GM13977 (cell line): Measurements from ENCODE around the gene GPR52.

ENCODE experiments used
- DNase-seq: peaks from one replicate; pipeline ENCODE4 v3.0.0; 2012; ENCODE audit warnings: low spot score
- in situ Hi-C: fragments of 300-500 bp; cut with MboI; formaldehyde crosslinking; loops from one replicate; pipeline ENCODE4 v1.12.0; 2022; ENCODE audit warnings: low sequenced_read_pairs, low pct_unique_long_range_greater_than_20kb, mixed read lengths, inconsistent platforms; ENCODE audit not compliant: unreplicated experiment
- TF ChIP-seq, protein P1 (sequence below): IDR thresholded peaks from 2 replicates; pipeline ENCODE4 v1.5.1; 2012; ENCODE audit warnings: mild to moderate bottlenecking, control low read depth; ENCODE audit not compliant: insufficient read depth; ENCODE audit errors: extremely low read depth, missing control alignments

Gene GPR52, protein sequence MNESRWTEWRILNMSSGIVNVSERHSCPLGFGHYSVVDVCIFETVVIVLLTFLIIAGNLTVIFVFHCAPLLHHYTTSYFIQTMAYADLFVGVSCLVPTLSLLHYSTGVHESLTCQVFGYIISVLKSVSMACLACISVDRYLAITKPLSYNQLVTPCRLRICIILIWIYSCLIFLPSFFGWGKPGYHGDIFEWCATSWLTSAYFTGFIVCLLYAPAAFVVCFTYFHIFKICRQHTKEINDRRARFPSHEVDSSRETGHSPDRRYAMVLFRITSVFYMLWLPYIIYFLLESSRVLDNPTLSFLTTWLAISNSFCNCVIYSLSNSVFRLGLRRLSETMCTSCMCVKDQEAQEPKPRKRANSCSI

DNA sequence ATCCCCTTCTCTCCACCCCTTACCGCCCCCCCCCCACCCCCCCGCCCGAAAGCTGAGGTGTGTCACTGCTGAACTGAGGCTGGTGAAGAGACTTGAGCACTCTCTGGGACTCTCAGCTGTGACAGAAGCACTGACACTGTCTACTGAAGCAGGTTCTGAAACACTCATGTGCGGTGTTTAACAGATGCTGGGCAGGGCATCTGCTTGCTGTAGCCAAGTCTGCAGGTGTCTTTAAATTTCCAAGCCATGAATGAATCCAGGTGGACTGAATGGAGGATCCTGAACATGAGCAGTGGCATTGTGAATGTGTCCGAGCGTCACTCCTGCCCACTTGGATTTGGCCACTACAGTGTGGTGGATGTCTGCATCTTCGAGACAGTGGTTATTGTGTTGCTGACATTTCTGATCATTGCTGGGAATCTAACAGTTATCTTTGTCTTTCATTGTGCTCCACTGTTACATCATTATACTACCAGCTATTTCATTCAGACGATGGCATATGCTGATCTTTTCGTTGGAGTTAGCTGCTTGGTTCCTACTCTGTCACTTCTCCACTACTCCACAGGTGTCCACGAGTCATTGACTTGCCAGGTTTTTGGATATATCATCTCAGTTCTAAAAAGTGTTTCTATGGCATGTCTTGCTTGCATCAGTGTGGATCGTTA lies at the start of gene GPR52:
Gene GPR52 (plus strand): TSS at position 99 of the 665 bp plus-strand sequence. CDS start 148 bp downstream, at position 247.
- TF ChIP-seq, protein P1, sequence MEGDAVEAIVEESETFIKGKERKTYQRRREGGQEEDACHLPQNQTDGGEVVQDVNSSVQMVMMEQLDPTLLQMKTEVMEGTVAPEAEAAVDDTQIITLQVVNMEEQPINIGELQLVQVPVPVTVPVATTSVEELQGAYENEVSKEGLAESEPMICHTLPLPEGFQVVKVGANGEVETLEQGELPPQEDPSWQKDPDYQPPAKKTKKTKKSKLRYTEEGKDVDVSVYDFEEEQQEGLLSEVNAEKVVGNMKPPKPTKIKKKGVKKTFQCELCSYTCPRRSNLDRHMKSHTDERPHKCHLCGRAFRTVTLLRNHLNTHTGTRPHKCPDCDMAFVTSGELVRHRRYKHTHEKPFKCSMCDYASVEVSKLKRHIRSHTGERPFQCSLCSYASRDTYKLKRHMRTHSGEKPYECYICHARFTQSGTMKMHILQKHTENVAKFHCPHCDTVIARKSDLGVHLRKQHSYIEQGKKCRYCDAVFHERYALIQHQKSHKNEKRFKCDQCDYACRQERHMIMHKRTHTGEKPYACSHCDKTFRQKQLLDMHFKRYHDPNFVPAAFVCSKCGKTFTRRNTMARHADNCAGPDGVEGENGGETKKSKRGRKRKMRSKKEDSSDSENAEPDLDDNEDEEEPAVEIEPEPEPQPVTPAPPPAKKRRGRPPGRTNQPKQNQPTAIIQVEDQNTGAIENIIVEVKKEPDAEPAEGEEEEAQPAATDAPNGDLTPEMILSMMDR: no peak
- in situ Hi-C loops: no loop called here
- no peak for DNase-seq

DNA sequence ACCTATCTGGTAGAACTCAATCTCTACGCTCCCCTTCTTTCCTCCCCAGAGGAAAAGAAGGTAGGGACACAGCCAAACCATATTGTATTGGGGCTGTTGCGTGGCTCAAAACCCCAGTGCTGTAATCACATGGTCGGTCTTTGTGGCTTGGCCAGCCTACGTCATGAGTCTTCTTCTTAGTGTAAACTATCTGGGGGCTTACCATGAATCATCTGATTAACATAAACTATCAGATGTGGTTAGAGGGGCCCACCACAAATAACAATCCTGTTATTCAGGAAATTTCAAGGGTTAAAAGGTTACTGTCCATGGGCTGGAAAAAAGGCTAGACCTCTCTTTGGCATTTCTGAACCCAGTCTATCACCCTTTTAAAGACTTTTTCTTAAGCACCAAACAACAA lies 49.5 kb upstream of the GPR52 start:
- in situ Hi-C loops: no loop called here
- TF ChIP-seq, protein P1: no peak
- no peak for DNase-seq

DNA sequence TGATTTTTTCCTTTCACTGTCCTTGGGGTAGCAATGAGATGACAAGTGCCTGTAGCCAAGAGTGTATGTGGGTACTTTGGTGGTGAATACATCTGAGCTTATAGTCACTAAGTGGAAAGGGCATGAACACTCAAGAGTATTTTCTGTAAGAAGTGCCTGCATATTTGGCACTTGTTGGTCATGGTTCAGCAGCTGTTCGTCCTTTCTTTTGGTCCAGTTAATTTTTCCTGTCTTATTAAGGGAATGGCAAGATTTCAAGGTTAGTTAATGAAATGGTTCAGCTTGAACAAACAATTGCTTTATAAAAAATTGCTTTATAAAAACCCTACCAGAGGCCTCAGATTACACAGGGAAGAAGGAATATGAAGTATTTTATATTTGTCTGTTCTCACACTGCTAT lies 48.6 kb upstream of the GPR52 start:
- no peak for DNase-seq
- TF ChIP-seq, protein P1: no peak
- in situ Hi-C loops: no loop called here

DNA sequence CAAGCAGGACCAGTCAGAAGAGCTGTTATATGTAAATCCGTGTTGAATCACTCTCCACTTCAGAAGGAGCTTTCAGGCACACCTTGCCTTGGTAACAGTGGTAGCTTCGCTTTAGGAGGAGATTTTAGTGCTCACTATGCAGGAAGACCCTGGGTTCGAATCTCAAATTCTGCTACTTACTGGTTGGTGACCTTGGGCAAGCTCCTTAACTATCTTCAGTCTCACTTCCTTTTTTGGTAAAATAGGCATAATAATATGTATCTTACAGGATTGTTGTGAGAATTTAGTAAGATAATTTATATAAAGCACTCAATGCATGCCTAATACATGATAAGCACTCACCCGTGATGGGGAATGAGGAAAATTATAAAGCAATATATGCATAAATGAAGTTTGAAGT lies 46.7 kb upstream of the GPR52 start:
- in situ Hi-C loops: no loop called here
- no peak for DNase-seq
- TF ChIP-seq, protein P1: no peak

DNA sequence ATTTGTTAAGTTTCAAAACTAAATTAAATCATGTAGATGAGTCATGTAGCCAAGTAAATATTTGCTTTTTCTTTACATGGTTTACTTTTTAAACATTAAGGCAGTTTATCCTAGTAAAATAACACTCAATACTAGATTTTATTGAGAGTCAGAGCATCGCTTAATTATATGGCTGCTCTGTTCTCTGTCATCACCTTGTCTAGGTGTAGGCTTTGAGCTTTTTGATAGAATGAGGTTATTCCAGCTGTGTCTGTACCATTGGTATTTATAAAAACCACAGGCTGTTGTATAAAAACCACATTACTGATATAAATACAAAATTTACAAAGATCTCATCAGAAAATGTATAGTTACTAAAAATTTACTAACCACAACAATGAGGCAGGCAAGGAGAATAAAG lies 42.5 kb upstream of the GPR52 start:
- TF ChIP-seq, protein P1: no peak
- in situ Hi-C loops: no loop called here
- no peak for DNase-seq

DNA sequence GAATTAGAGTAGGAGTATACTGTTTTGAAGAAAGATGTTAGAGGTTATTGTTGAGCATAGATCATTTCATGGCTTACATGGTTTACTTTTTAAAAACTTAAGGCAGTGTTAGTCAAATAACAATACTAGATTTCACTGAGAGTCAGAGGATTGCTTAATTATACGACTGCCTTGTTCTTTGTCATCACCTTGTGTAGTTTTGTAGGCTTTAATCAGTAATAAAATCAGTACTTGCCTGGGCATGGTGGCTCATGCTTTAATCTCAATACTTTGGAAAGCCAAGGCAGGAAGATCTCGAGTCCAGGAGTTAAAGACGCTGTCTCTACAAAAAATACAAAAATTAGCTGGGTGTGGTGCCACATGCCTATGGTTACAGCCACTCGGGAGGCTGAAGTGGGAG lies 41.3 kb upstream of the GPR52 start:
- in situ Hi-C loops: no loop called here
- no peak for DNase-seq
- TF ChIP-seq, protein P1: no peak
